NCI-H1694 (cell line): ENCODE results near the gene MAOB.
"Not testable (repeated sequence)": the region's sequence is repeated elsewhere in the genome, so short reads cannot be mapped to it uniquely, and the experiment has no call there.

ENCODE experiments used
- DNase-seq: peaks from one replicate; lab custom pipeline; 2025; lab: John Stamatoyannopoulos, UW

The MAOB gene

GRCh38 chrX:43882294-43882681, at the start of gene MAOB:
Gene MAOB, minus strand, starts transcription at chrX:43882450. Its CDS starts 151 bp downstream, at chrX:43882299.
- no peak for DNase-seq

GRCh38 chrX:43922032-43922431, 39.8 kb upstream of the MAOB start:
- DNase-seq, result not testable (repeated sequence)

- not testable (repeated sequence) for DNase-seq
These were observed 28.5 kb upstream of the MAOB start for GRCh38 chrX:43910772-43911171.

- DNase-seq, result no peak
These were observed 27.8 kb upstream of the MAOB start for GRCh38 chrX:43910012-43910411.

GRCh38 chrX:43909141-43909540, 26.9 kb upstream of the MAOB start:
- no peak for DNase-seq

GRCh38 chrX:43899878-43900815, 17.9 kb upstream of the MAOB start:
- no peak for DNase-seq

- DNase-seq, result no peak
These were observed 16.3 kb upstream of the MAOB start for GRCh38 chrX:43898406-43899035.

GRCh38 chrX:43897290-43897689, 15.0 kb upstream of the MAOB start:
- no peak for DNase-seq

GRCh38 chrX:43892336-43892870, 10.2 kb upstream of the MAOB start:
- DNase-seq, result no peak

- no peak for DNase-seq
These were observed 3.4 kb upstream of the MAOB start for GRCh38 chrX:43885617-43886016.

- DNase-seq, result no peak
These were observed 598 bp downstream of the MAOB start for GRCh38 chrX:43881410-43882293.

GRCh38 chrX:43880425-43880824, 1.8 kb downstream of the MAOB start:
- no peak for DNase-seq

GRCh38 chrX:43878906-43879526, 3.2 kb downstream of the MAOB start:
- DNase-seq, result no peak

- no peak for DNase-seq
These were observed 5.6 kb downstream of the MAOB start for GRCh38 chrX:43876680-43877079.

- no peak for DNase-seq
These were observed 11.4 kb downstream of the MAOB start for GRCh38 chrX:43870758-43871419.

GRCh38 chrX:43870011-43870410, 12.2 kb downstream of the MAOB start:
- DNase-seq, result no peak

- DNase-seq, result no peak
These were observed 13.5 kb downstream of the MAOB start for GRCh38 chrX:43868791-43869190.

GRCh38 chrX:43866423-43866822, 15.8 kb downstream of the MAOB start:
- no peak for DNase-seq

- no peak for DNase-seq
These were observed 16.5 kb downstream of the MAOB start for GRCh38 chrX:43865791-43866190.

GRCh38 chrX:43862434-43862833, 19.8 kb downstream of the MAOB start:
- DNase-seq, result no peak

GRCh38 chrX:43861750-43862149, 20.5 kb downstream of the MAOB start:
- DNase-seq, result no peak
